HEK293 (cell line): Measurements from ENCODE around the gene KHSRP.

Source experiments
- CTCF ChIA-PET: fragments of 350-600 bp; formaldehyde crosslinking; extraction: SDS; loops from one replicate; lab custom pipeline; 2021; ENCODE audit warnings: antibody characterized with exemption; lab: Yijun Ruan, JAX
- POLR2A ChIA-PET: fragments of 300-600 bp; formaldehyde crosslinking; extraction: SDS; loops from one replicate; lab custom pipeline; 2020; ENCODE audit warnings: antibody characterized with exemption, inconsistent platforms; lab: Yijun Ruan, JAX
- H3K27ac ChIP-seq: fragments of 200-500 bp; sonication (Bioruptor generic); 2 replicates; pipeline ENCODE4 v1.5.1; 2014; ENCODE audit warnings: low read depth, low read length, control low read depth, inconsistent platforms; ENCODE audit errors: extremely low read depth
- H3K36me3 ChIP-seq, 2 experiments: fragments of 200-500 bp in 1 of 2; sonication (Bioruptor generic) in 1 of 2; 1 replicate in 1 of 2; 2 replicates in 1 of 2; pipeline ENCODE4 v1.5.1; 2014 to 2017; ENCODE audit warnings: inconsistent platforms in 2 of 2, low read length in 2 of 2; ENCODE audit not compliant: control insufficient read depth in 2 of 2, insufficient read depth in 1 of 2
- H3K4me1 ChIP-seq: fragments of 200-500 bp; sonication (Bioruptor generic); 2 replicates; pipeline ENCODE4 v1.5.1; 2014; ENCODE audit warnings: mild to moderate bottlenecking, low read length, inconsistent platforms; ENCODE audit not compliant: control insufficient read depth, insufficient read depth
- H3K4me3 ChIP-seq: 2 replicates; pipeline ENCODE4 v1.5.1; 2011; ENCODE audit warnings: low read depth, mild to moderate bottlenecking, control low read depth, low read length, moderate library complexity
- H3K9me3 ChIP-seq: fragments of 200-500 bp; sonication (Bioruptor generic); 2 replicates; pipeline ENCODE4 v1.5.1; 2014; ENCODE audit warnings: low read depth, low read length, inconsistent platforms; ENCODE audit not compliant: control insufficient read depth, insufficient read depth
- CTCF ChIP-seq: fragments of 450-650 bp; formaldehyde crosslinking; IDR thresholded peaks from 2 replicates; pipeline ENCODE4 v1.5.1; 2016; ENCODE audit warnings: missing biosample characterization, missing genetic modification characterization
- EGR2 ChIP-seq: fragments of 450-650 bp; formaldehyde crosslinking; IDR thresholded peaks from 2 replicates; pipeline ENCODE4 v1.5.1; 2016; ENCODE audit warnings: low read depth, missing biosample characterization, missing genetic modification characterization
- GLIS1 ChIP-seq: fragments of 450-650 bp; formaldehyde crosslinking; IDR thresholded peaks from 2 replicates; pipeline ENCODE4 v1.5.1; 2016; ENCODE audit warnings: missing biosample characterization, missing genetic modification characterization
- GLIS2 ChIP-seq: fragments of 450-650 bp; formaldehyde crosslinking; IDR thresholded peaks from 2 replicates; pipeline ENCODE4 v1.5.1; 2016; ENCODE audit warnings: missing biosample characterization, missing genetic modification characterization
- PATZ1 ChIP-seq: fragments of 450-650 bp; formaldehyde crosslinking; IDR thresholded peaks from 2 replicates; pipeline ENCODE4 v1.5.1; 2016; ENCODE audit warnings: missing biosample characterization, missing genetic modification characterization
- ZBTB44 ChIP-seq: fragments of 450-650 bp; IDR thresholded peaks from 2 replicates; pipeline ENCODE4 v1.5.1; 2018; ENCODE audit warnings: missing biosample characterization, mild to moderate bottlenecking, missing genetic modification characterization
- ZNF529 ChIP-seq: fragments of 450-650 bp; formaldehyde crosslinking; IDR thresholded peaks from 2 replicates; pipeline ENCODE4 v1.5.1; 2017; ENCODE audit warnings: missing genetic modification characterization, missing biosample characterization; ENCODE audit not compliant: insufficient replicate concordance
- ZNF692 ChIP-seq: fragments of 450-650 bp; formaldehyde crosslinking; IDR thresholded peaks from 2 replicates; pipeline ENCODE4 v1.5.1; 2016; ENCODE audit warnings: missing biosample characterization, missing genetic modification characterization
- ZSCAN5A ChIP-seq: fragments of 450-650 bp; formaldehyde crosslinking; IDR thresholded peaks from 2 replicates; pipeline ENCODE4 v1.5.1; 2016; ENCODE audit warnings: missing biosample characterization, missing genetic modification characterization

KHSRP gene

GRCh38 chr19:6417713-6418561, 6.7 kb downstream of the KHSRP start:
- Histone ChIP-seq H3K4me1 (peaks cover 7% of the 10 kb centered on the region), H3K36me3 (peaks cover 19 to 90% of the 10 kb centered on the region in 2 experiments), H3K9me3 (no peaks in the 10 kb centered on the region)
- ChIA-PET POLR2A (interaction anchor here (1.3 kb wide), 1 partner anchor 25 kb away, joined by 3 read pairs; the partner anchor contains the start of gene GTF2F1), CTCF (interaction anchor here (0.6 to 0.7 kb wide), 2 partner anchors 8 to 69 kb away, joined by 3 read pairs; no protein-coding TSS in a partner anchor)
- TF ChIP-seq PATZ1 (peak; percentile 64), ZNF692 (tag by site-specific recombination) (0 out of 2 replicates have a peak, but pooled peaks have one; percentile 32), CTCF (tag by site-specific recombination) (peak; percentile 84), EGR2 (tag by site-specific recombination) (no peak)
- TF ChIP-seq, all 188 proteins: peak for 3
- Histone ChIP-seq H3K27ac (no peak overlapping the region), H3K4me3 (no peak overlapping the region)

- ChIA-PET CTCF (interaction anchor here (0.6 kb wide), 1 partner anchor 7 kb away, joined by 3 read pairs; no protein-coding TSS in a partner anchor), POLR2A (interaction anchor here (1.0 to 1.8 kb wide), 3 partner anchors 8 to 45 kb away, joined by 3 to 7 read pairs (median 4); partner anchors contain the start of genes ALKBH7, GTF2F1 and KHSRP)
- Histone ChIP-seq H3K36me3 (peaks cover 15 to 83% of the 10 kb centered on the region in 2 experiments), H3K4me3 (no peak overlapping the region), H3K27ac (no peak overlapping the region), H3K9me3 (no peaks in the 10 kb centered on the region), H3K4me1 (no peaks in the 10 kb centered on the region)
- TF ChIP-seq GLIS1 (no peak), GLIS2 (0 out of 2 replicates have a peak, but pooled peaks have one; percentile 15), ZNF529 (tag by site-specific recombination) (no peak), ZSCAN5A (tag by site-specific recombination) (no peak)
Measured at GRCh38 chr19:6416658-6417405, 7.8 kb downstream of the KHSRP start.

GRCh38 chr19:6415591-6416190, 8.9 kb downstream of the KHSRP start:
- POLR2A ChIA-PET, result interaction anchor here (1.0 to 1.8 kb wide), 2 partner anchors 9 to 43 kb away, joined by 4 to 7 read pairs; partner anchors contain the start of genes ALKBH7 and KHSRP
- CTCF ChIA-PET, result no interaction called here
- Histone ChIP-seq H3K36me3 (peaks cover 15 to 71% of the 10 kb centered on the region in 2 experiments), H3K9me3 (no peaks in the 10 kb centered on the region), H3K4me3 (no peak overlapping the region), H3K4me1 (no peaks in the 10 kb centered on the region), H3K27ac (no peak overlapping the region)
- peak; percentile 50; the same call in 1 of the 2 replicates for TF ChIP-seq GLIS2
- no peak for TF ChIP-seq ZBTB44 (tag by site-specific recombination)
- TF ChIP-seq PATZ1, result peak; percentile 35; the same call in 1 of the 2 replicates
